D721Med (cell line): Measurements from ENCODE around the gene LARP4B.

Experiments used
- DNase-seq: peaks from one replicate; pipeline ENCODE4 v3.0.0; 2011; ENCODE audit warnings: low spot score; ENCODE audit not compliant: insufficient read length
- FAIRE-seq: peaks from 2 replicates; lab custom pipeline; 2011; peaks lifted over from hg19 to GRCh38; lab: Jason Lieb, UNC
- TF ChIP-seq, protein P1 (sequence below): IDR thresholded peaks from 2 replicates; pipeline ENCODE4 v1.5.1; 2012; ENCODE audit warnings: mild to moderate bottlenecking, control low read depth; ENCODE audit not compliant: insufficient read depth; ENCODE audit errors: missing control alignments

The LARP4B gene

DNA sequence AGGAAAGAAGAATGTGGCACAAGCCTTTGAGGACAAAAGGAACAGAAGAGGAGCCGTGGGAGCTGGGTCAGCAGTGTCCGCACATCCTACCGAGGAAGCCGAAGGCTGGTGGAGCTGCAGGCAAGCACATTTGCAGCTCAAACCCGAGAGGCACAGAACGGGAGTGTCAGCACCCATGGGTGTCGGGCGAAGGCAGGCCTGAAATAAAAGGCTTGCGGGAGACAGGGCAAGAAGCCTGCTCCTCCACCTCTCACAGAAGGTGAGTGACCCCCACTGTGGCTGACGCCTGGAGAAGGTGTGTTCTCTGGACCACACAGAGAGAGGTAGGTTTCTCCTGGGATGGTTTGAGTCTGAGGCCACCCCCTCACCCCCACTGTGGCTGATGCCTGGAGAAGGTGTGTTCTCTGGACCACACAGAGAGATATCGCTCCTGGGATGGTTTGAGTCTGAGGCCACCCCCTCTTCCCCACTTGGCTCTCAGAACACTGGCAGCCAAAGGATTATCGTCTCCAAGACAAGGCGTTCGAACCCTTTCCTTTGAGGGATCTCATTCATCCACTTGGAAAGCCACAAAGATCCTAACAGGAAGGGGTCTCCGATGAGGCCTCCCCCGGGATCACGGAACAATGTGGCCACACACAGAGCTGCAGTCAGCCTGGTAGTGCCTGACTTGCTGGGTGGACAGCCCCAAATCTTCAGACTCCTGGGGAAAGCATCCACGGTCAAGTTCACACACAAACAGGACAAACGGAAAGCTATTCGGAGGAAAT, 35.1 kb upstream of the LARP4B start:
- no peak for DNase-seq
- TF ChIP-seq, protein P1, sequence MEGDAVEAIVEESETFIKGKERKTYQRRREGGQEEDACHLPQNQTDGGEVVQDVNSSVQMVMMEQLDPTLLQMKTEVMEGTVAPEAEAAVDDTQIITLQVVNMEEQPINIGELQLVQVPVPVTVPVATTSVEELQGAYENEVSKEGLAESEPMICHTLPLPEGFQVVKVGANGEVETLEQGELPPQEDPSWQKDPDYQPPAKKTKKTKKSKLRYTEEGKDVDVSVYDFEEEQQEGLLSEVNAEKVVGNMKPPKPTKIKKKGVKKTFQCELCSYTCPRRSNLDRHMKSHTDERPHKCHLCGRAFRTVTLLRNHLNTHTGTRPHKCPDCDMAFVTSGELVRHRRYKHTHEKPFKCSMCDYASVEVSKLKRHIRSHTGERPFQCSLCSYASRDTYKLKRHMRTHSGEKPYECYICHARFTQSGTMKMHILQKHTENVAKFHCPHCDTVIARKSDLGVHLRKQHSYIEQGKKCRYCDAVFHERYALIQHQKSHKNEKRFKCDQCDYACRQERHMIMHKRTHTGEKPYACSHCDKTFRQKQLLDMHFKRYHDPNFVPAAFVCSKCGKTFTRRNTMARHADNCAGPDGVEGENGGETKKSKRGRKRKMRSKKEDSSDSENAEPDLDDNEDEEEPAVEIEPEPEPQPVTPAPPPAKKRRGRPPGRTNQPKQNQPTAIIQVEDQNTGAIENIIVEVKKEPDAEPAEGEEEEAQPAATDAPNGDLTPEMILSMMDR: no peak
- FAIRE-seq: no peak

DNA sequence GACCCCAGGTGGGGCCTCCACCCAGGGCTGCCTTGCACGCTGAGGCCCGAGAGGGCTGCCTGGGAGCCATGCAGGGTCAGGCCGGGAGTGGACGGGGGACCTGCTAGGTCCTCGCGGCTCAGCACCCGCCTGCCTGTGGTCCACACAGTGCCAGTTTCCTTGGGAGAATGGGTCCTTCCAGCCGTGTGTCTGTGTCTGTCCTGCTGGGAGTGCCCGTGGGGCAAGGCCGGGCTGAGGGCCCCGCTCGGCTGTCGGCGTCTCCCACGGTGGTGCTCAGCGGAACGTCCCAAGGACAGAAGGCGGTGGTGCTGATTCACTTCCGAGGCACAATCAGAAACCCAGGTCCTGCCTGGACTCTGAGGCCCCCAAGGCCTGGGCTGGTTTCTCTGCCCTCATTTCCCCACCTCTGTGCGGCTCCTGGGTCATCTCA, 33.5 kb upstream of the LARP4B start:
- FAIRE-seq (no peak), DNase-seq (no peak)
- TF ChIP-seq, protein P1: no peak

DNA sequence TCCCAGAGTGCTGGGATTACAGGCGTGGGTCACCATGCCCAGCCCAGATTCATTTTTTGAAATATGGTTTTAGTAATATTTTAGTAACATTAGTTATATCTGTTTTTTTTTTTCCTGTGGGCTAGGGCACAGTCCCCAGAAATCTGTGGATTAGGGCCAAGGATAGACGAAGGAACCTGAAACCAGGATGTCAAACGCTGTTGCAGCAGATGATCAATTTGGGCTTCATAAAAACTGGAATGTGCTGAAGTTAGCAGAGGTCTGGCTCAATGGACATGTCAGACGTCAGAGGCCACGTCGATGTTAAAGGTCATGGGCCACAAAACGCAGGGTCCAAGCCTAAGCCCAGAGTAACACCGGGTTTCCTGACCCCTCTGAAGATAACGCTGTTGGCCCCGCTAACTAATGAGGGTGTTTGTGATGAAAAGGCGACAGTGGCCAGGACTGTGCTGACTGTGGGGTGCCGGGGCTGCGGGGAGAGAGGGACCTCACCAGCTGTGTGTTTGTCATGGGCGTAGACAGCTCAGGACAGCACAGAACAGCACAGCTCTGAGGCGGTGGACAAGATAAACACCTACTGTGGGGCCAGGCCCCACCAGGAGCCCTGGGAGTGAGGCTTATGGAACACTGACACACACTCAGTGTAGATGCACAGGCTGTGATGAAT, 32.9 kb upstream of the LARP4B start:
- FAIRE-seq: no peak
- TF ChIP-seq, protein P1: no peak

DNA sequence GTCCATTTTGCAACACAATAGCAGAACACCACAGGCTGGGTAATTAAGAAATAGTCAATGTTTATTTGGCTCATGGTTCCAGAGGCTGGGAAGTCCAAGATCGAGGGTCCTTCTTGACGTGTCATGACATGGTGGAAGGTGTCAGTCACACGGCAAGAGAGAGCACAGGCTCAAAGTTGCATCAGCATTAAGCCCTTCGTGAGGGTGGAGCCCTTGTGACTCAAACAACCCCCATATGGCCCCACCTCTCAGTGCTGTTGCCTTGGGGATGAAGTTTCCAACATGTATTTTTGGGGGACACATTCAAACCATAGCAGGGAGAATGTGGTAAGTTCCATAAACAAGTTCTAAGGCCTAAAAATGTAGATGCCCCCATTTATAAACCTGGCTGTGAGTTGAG, 32.1 kb upstream of the LARP4B start:
- FAIRE-seq: no peak
- no peak for DNase-seq
- TF ChIP-seq, protein P1: no peak

More for the DNA sequence above, 32.9 kb upstream of the LARP4B start:
- no peak for DNase-seq

DNA sequence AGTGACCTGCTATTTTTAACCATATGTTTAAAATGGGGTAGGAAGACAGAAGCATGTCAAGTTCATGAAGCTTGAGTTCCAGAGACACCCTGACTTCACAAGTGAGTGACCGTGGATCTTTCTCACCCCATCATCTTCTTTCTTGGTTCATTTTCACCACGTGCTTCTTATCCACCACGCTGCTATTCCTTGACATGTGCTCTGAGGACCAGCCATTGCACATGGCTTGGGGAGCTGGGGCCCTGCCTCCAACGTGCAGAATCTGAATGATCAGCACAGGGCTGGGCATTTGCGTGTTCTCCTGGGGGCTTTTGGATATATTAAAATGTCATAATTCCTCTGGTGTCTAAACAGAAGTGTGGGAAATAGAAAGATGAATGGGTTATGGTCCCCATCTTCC, 31.7 kb upstream of the LARP4B start:
- TF ChIP-seq, protein P1: no peak
- no peak for DNase-seq
- no peak for FAIRE-seq

DNA sequence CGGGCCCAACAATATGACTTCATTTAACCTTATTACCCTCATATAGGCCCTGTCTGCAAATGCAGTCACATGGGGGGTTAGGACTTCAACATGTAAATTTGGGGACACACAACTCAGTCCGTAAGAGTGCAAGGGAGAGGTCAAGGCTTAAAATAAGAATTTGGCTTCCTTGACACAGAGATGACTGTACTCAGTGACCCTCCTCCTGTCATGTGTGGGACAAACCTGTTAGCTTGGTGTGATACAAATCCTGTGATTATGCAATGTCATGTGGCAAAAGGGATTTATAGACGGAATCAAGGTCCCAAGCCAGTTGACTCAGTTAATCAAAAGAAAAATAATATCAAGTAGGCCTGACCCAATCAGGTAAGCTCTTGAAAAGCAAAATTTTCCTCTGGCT, 30.8 kb upstream of the LARP4B start:
- TF ChIP-seq, protein P1: no peak
- FAIRE-seq (no peak), DNase-seq (no peak)

DNA sequence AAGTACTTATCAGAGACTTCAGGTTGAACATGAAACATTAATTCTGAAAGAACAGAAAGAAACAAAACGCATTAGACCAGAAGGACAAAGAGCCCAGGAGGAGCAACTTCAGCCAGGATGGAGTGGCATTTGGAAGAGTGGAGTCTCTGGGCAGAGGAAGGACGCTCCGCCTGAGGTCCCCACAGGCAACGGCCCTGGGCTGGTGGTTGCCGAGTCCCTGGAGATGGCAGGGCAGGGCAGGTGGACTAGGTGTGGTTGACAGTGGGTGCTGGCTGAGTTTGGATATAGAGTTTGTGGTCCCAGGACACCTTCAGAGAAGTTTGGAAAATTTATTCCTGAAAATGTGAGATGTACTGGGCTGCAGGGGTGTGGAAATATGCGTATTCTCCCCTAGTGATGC, 27.4 kb upstream of the LARP4B start:
- no peak for DNase-seq
- FAIRE-seq: no peak
- TF ChIP-seq, protein P1: no peak
